ENCODE measurements around the gene HDHD3.

- TF ChIP-seq EZH2 (optimal IDR thresholded peaks at IDR 0.05; ENCODE audit: low read depth, low read length) (no peak), CTCF (IDR thresholded peaks at IDR 0.05; ENCODE audit: low read length) (no peak)
These were observed 22.0 kb upstream of the HDHD3 start for GRCh38 chr9:113398796-113399195.

Measured in MM.1S (cell line).